H1 (cell line): ENCODE measurements around the gene BPIFB4. TPM values are rescaled to one million over a fixed set of nuclear protein-coding genes. Genes with fewer than 3 reads are reported as not detected.

Experiments used
- CTCF ChIA-PET: fragments of 300-600 bp; sonication (Branson Sonifier 250); formaldehyde crosslinking; loops from one replicate; lab custom pipeline; 2021; ENCODE audit not compliant: partially characterized antibody; lab: Charles Lee
- POLR2A ChIA-PET: fragments of 300-600 bp; sonication (Branson Sonifier 250); formaldehyde crosslinking; loops from one replicate; lab custom pipeline; 2021; ENCODE audit warnings: inconsistent platforms; ENCODE audit not compliant: partially characterized antibody; lab: Charles Lee
- DNase-seq, 2 experiments: peaks; one replicate each; pipeline versions ENCODE4 v3.0.0 to v3.0.0-alpha.2; 2010 to 2022; ENCODE audit warnings: low spot score in 2 of 2, low read depth in 1 of 2, mixed read lengths in 1 of 2
- FAIRE-seq: peaks from 2 replicates; lab custom pipeline; 2011; peaks lifted over from hg19 to GRCh38; lab: Jason Lieb, UNC
- H2AFZ ChIP-seq: 2 replicates; pipeline ENCODE4 v1.8.1; 2012; ENCODE audit warnings: low read length, inconsistent platforms
- H2AK5ac ChIP-seq: 2 replicates; pipeline ENCODE4 v1.6.1; 2013; ENCODE audit warnings: low read depth, low read length
- H2BK120ac ChIP-seq: replicated peaks from 2 replicates; pipeline ENCODE3; 2013; ENCODE audit warnings: low read depth, low read length, inconsistent platforms
- H2BK12ac ChIP-seq: 2 replicates; pipeline ENCODE4 v1.6.1; 2013; ENCODE audit warnings: low read depth, low read length
- H2BK15ac ChIP-seq: 2 replicates; pipeline ENCODE4 v1.6.1; 2013; ENCODE audit warnings: low read length
- H2BK20ac ChIP-seq: 2 replicates; pipeline ENCODE4 v1.6.1; 2013; ENCODE audit warnings: low read length
- H2BK5ac ChIP-seq: 2 replicates; pipeline ENCODE4 v1.6.1; 2013; ENCODE audit warnings: low read depth, low read length
- H3K14ac ChIP-seq: 2 replicates; pipeline ENCODE4 v1.6.1; 2013; ENCODE audit warnings: inconsistent platforms; ENCODE audit not compliant: insufficient read length
- H3K18ac ChIP-seq: 2 replicates; pipeline ENCODE4 v1.6.1; 2013; ENCODE audit warnings: low read length; ENCODE audit errors: extremely low read depth
- H3K23ac ChIP-seq: 2 replicates; pipeline ENCODE4 v1.6.1; 2013; ENCODE audit warnings: inconsistent platforms; ENCODE audit not compliant: insufficient read length
- H3K23me2 ChIP-seq: 2 replicates; pipeline ENCODE4 v1.6.1; 2013; ENCODE audit warnings: low read depth, low read length
- H3K27ac ChIP-seq: 2 replicates; pipeline ENCODE4 v1.6.1; 2011; ENCODE audit warnings: low read depth, low read length, inconsistent platforms
- H3K27me3 ChIP-seq, 4 experiments: replicated peaks in 1 of 4; 1 replicate in 1 of 4; 2 replicates in 3 of 4; pipeline versions ENCODE4 v1.6.1 to v1.8.1; 2011 to 2013; ENCODE audit warnings: low read length in 3 of 4, mild to moderate bottlenecking in 3 of 4, inconsistent platforms in 2 of 4, mixed read lengths in 2 of 4, moderate library complexity in 1 of 4; ENCODE audit not compliant: control insufficient read depth in 3 of 4, insufficient read depth in 3 of 4; ENCODE audit errors: extremely low read depth in 1 of 4
- H3K36me3 ChIP-seq, 4 experiments: 2 replicates each; pipeline versions ENCODE4 v1.6.1 to v1.8.1; 2011 to 2013; ENCODE audit warnings: mild to moderate bottlenecking in 4 of 4, low read length in 3 of 4, moderate library complexity in 2 of 4, control low read depth in 1 of 4, inconsistent platforms in 1 of 4; ENCODE audit not compliant: insufficient read depth in 4 of 4, control insufficient read depth in 2 of 4
- H3K4ac ChIP-seq: replicated peaks from 2 replicates; pipeline ENCODE3; 2013; ENCODE audit warnings: low read length, low read depth, mixed read lengths, inconsistent platforms; ENCODE audit not compliant: insufficient read length
- H3K4me1 ChIP-seq, 4 experiments: replicated peaks in 1 of 4; 1 replicate in 1 of 4; 2 replicates in 3 of 4; pipeline versions ENCODE4 v1.6.1 to v1.8.1; 2011 to 2013; ENCODE audit warnings: low read length in 3 of 4, inconsistent platforms in 2 of 4, mixed read lengths in 1 of 4; ENCODE audit not compliant: insufficient read depth in 4 of 4, control insufficient read depth in 3 of 4
- H3K4me2 ChIP-seq, 2 experiments: 2 replicates each; pipeline versions ENCODE4 v1.6.1 to v1.8.1; 2011 to 2013; ENCODE audit warnings: low read depth in 2 of 2, low read length in 2 of 2, control low read depth in 1 of 2, inconsistent platforms in 1 of 2, mild to moderate bottlenecking in 1 of 2; ENCODE audit not compliant: insufficient read depth in 1 of 2
- H3K4me3 ChIP-seq, 4 experiments: fragments of 200-600, 300-600 bp in 1 of 4; sonication (generic), shearing (Covaris generic), sonication (Bioruptor Twin) in 1 of 4; 2 replicates each; pipeline versions ENCODE4 v1.5.1 to v1.8.1; 2011 to 2016; ENCODE audit warnings: low read length in 4 of 4, low read depth in 3 of 4, control low read depth in 2 of 4, inconsistent platforms in 2 of 4, mild to moderate bottlenecking in 2 of 4, mixed read lengths in 1 of 4, moderate library complexity in 1 of 4; ENCODE audit not compliant: insufficient read depth in 2 of 4; ENCODE audit errors: extremely low read depth in 1 of 4
- H3K56ac ChIP-seq: replicated peaks from 2 replicates; pipeline ENCODE3; 2013; ENCODE audit warnings: low read depth, mild to moderate bottlenecking, mixed read lengths, low read length, inconsistent platforms; ENCODE audit not compliant: insufficient read length
- H3K79me1 ChIP-seq: 2 replicates; pipeline ENCODE4 v1.6.1; 2013; ENCODE audit warnings: low read depth, low read length, control low read depth
- H3K79me2 ChIP-seq, 2 experiments: 2 replicates each; pipeline versions ENCODE4 v1.6.1 to v1.8.1; 2012 to 2013; ENCODE audit warnings: low read length in 2 of 2, mild to moderate bottlenecking in 2 of 2, inconsistent platforms in 1 of 2; ENCODE audit not compliant: insufficient read depth in 2 of 2, control insufficient read depth in 1 of 2
- H3K9ac ChIP-seq, 4 experiments: replicated peaks in 1 of 4; 1 replicate in 1 of 4; 2 replicates in 3 of 4; pipeline versions ENCODE4 v1.6.1 to v1.8.1; 2011 to 2013; ENCODE audit warnings: low read depth in 3 of 4, low read length in 3 of 4, control low read depth in 2 of 4, mild to moderate bottlenecking in 2 of 4, moderate library complexity in 2 of 4, inconsistent platforms in 1 of 4; ENCODE audit errors: extremely low read depth in 1 of 4
- H3K9me3 ChIP-seq, 2 experiments: 2 replicates each; pipeline versions ENCODE4 v1.6.1 to v1.8.1; 2012 to 2013; ENCODE audit warnings: mild to moderate bottlenecking in 2 of 2, moderate library complexity in 2 of 2, control low read depth in 1 of 2, inconsistent platforms in 1 of 2, low read depth in 1 of 2, low read length in 1 of 2, mixed read lengths in 1 of 2; ENCODE audit not compliant: insufficient read depth in 2 of 2
- H4K20me1 ChIP-seq, 2 experiments: replicated peaks in 1 of 2; 2 replicates each; pipeline versions ENCODE3 to v1.8.1; 2011 to 2013; ENCODE audit warnings: inconsistent platforms in 2 of 2, low read length in 2 of 2, mild to moderate bottlenecking in 1 of 2; ENCODE audit not compliant: insufficient read depth in 2 of 2, control insufficient read depth in 1 of 2
- H4K5ac ChIP-seq: 2 replicates; pipeline ENCODE4 v1.6.1; 2013; ENCODE audit warnings: low read length, low read depth, mixed read lengths, inconsistent platforms; ENCODE audit not compliant: insufficient read length
- H4K8ac ChIP-seq: 2 replicates; pipeline ENCODE4 v1.8.0; 2013; ENCODE audit warnings: mild to moderate bottlenecking, moderate library complexity, low read length, inconsistent platforms; ENCODE audit not compliant: insufficient read depth; ENCODE audit errors: extremely low read depth
- H4K91ac ChIP-seq: replicated peaks from 2 replicates; pipeline ENCODE3; 2013; ENCODE audit warnings: low read length, mixed read lengths, inconsistent platforms; ENCODE audit not compliant: insufficient read length
- BRCA1 ChIP-seq: IDR thresholded peaks from 2 replicates; pipeline ENCODE4 v1.6.1; 2012; ENCODE audit warnings: low read depth, low read length, improper control_type of control experiment
- CEBPB ChIP-seq: IDR thresholded peaks from 2 replicates; pipeline ENCODE4 v1.6.1; 2012; ENCODE audit warnings: low read depth, low read length
- CHD2 ChIP-seq: IDR thresholded peaks from 2 replicates; pipeline ENCODE4 v1.6.1; 2012; ENCODE audit warnings: low read length, improper control_type of control experiment
- EZH2 ChIP-seq: fragments of 200-600 bp; sonication (generic); IDR thresholded peaks from 2 replicates; pipeline ENCODE4 v1.7.1; 2012; ENCODE audit warnings: low read depth, mild to moderate bottlenecking, moderate library complexity, low read length, inconsistent platforms; ENCODE audit not compliant: severe bottlenecking
- FOSL1 ChIP-seq: IDR thresholded peaks from 2 replicates; pipeline ENCODE4 v1.6.1; 2011; ENCODE audit warnings: mild to moderate bottlenecking, low read depth, low read length, moderate library complexity; ENCODE audit not compliant: insufficient read depth
- MAFK ChIP-seq: IDR thresholded peaks from 2 replicates; pipeline ENCODE4 v1.6.1; 2012; ENCODE audit warnings: low read depth, mild to moderate bottlenecking, improper control_type of control experiment, low read length
- POLR2AphosphoS5 ChIP-seq: IDR thresholded peaks from 2 replicates; pipeline ENCODE4 v1.6.1; 2011; ENCODE audit warnings: low read depth, low read length
- SIN3A ChIP-seq, 2 experiments: IDR thresholded peaks in 1 of 2; conservative IDR thresholded peaks in 1 of 2; 2 replicates each; pipeline ENCODE4 v1.6.1; 2011 to 2012; ENCODE audit warnings: low read length in 2 of 2, improper control_type of control experiment in 1 of 2, low read depth in 1 of 2, mild to moderate bottlenecking in 1 of 2
- SRF ChIP-seq: IDR thresholded peaks from 2 replicates; pipeline ENCODE4 v1.6.1; 2011; ENCODE audit warnings: mild to moderate bottlenecking, low read depth, low read length, moderate library complexity
- TBP ChIP-seq: IDR thresholded peaks from 2 replicates; pipeline ENCODE4 v1.6.1; 2011; ENCODE audit warnings: low read depth, low read length, improper control_type of control experiment
- TCF12 ChIP-seq: IDR thresholded peaks from 2 replicates; pipeline ENCODE4 v1.6.1; 2011; ENCODE audit warnings: low read depth, mild to moderate bottlenecking, low read length
- TEAD4 ChIP-seq: IDR thresholded peaks from 2 replicates; pipeline ENCODE4 v1.6.1; 2012; ENCODE audit warnings: low read depth, low read length, inconsistent platforms, mixed read lengths
- polyA plus RNA-seq, 7 experiments: library from polyadenylated mRNA; depleted of rRNA in 3 of 7; stranded (reverse) in 5 of 7; unstranded in 2 of 7; fragments of >200 nt in 5 of 7; fragments of 200-250 nt in 2 of 7; gene quantifications; 1 replicate in 5 of 7; 2 replicates in 1 of 7; 4 replicates in 1 of 7; pipeline versions ENCODE4 v1.2.1 to v1.2.3, GENCODE V29; 2011 to 2013; ENCODE audit warnings: missing spikeins in 2 of 7, mixed read lengths in 2 of 7
- total RNA-seq: library from RNA; stranded (reverse); fragmentation: NEBNext Ultra II Directional; extraction: Animal tissue kit (Norgen Biotek cat#: 25700); gene quantifications from 2 replicates; pipeline ENCODE4 v1.2.1, GENCODE V29; 2021

BPIFB4 gene
- total and polyA plus RNA-seq, 2 of the 8 experiments (the other 6 are each of a cell fraction or from before 2014, with no cell fraction given) = not detected

GRCh38 chr20:33139467-33139866 lies 60.0 kb downstream of the BPIFB4 start:
- Histone ChIP-seq H4K20me1 (no peaks in the 10 kb centered on the region), H3K14ac (no peak overlapping the region), H3K27ac (no peak overlapping the region), H2AK5ac (no peak overlapping the region), H3K27me3 (no peaks in the 10 kb centered on the region), H2BK120ac (no peak overlapping the region), H3K36me3 (no peaks in the 10 kb centered on the region), H2BK5ac (no peak overlapping the region), H3K4ac (no peak overlapping the region), H3K23ac (no peak overlapping the region), H3K9ac (no peak overlapping the region), H4K8ac (no peak overlapping the region), H3K4me3 (no peak overlapping the region), H3K4me2 (no peak overlapping the region), H2BK12ac (no peak overlapping the region), H3K18ac (no peak overlapping the region), H2AFZ (no peak overlapping the region), H2BK15ac (no peak overlapping the region), H3K9me3 (peaks cover 16 to 23% of the 10 kb centered on the region in 2 experiments; a peak in 3 of 4 replicates), H3K79me2 (no peaks in the 10 kb centered on the region), H2BK20ac (no peak overlapping the region), H4K91ac (no peak overlapping the region), H4K5ac (no peak overlapping the region), H3K4me1 (no peaks in the 10 kb centered on the region), H3K79me1 (no peaks in the 10 kb centered on the region), H3K56ac (no peak overlapping the region), H3K23me2 (no peaks in the 10 kb centered on the region)
- ChIA-PET POLR2A (no interaction called here), CTCF (no interaction called here)
- DNase-seq (no peak), FAIRE-seq (no peak)
- TF ChIP-seq SRF = no peak
- no peak for TF ChIP-seq FOSL1
- TF ChIP-seq TBP = no peak
- TF ChIP-seq EZH2 = no peak
- TF ChIP-seq TEAD4 = no peak
- no peak for TF ChIP-seq BRCA1
- no peak for TF ChIP-seq MAFK
- TF ChIP-seq TCF12 = no peak
- no peak for TF ChIP-seq POLR2AphosphoS5
- TF ChIP-seq CEBPB = no peak
- TF ChIP-seq SIN3A (conservative IDR thresholded peaks at IDR 0.05 in 1 of 2, IDR thresholded peaks at IDR 0.05 in 1 of 2; ENCODE audit: low read depth in 1 of 2, low read length in 2 of 2) = no peak
- TF ChIP-seq CHD2 = no peak
